Hematopoietic multipotent progenitor cell treated with erythropoietin and hydrocortisone succinate and interleukin-3 and kit ligand, for 4 days (in vitro differentiated cells): ENCODE results near the gene TNPO3.
A peak's percentile ranks its signal among the peaks of the same experiment; 100 is the strongest.

ENCODE experiments used
- DNase-seq: peaks from one replicate; pipeline ENCODE4 v3.0.0-alpha.2; 2015

The TNPO3 gene

DNA sequence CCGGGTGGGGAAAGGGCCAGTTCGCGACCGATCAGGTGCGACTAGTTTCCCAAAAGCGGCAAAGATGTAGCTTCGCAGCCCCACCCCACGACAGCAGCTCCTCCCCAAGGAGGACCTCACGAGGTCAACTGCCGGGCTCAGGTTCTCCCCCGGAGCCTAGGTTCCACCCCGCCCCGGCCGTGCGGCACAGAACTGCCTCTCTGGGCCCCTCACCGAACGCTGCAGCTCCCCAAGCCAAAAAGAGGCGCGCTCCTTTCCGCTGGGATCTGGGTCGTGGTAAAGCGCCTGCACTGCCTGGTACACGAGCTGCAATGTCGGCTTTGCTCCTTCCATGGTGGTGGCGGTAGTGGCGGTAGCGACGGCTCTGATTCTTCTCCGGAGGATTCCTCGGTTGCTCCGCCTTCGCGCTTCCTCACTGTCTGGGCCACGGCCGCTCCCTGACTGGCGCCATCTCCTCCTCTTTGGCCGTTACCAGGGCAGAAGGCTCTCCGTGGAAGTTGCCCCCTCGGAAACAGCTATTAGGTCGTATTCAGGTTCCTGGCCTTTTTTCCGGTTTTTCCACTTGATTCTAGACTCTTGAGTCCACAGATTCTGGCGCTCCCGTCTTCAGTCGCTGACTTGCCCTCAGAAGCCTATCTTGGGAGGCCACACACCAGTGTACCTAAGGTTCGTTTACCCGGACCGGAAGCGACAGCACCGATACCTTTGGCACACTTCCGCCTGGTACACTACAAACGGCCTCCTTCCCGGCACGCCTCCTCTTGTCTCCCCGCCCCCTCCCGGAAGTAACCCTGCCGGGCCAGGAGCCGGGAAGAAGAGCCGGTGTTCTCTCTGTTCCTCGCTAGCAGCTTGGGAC is at the start of gene TNPO3:
TNPO3 (minus strand) TSS at position 674 of the 856 bp plus-strand sequence; CDS start at position 333, 341 bp downstream.
- DNase-seq: peak; percentile 98

DNA sequence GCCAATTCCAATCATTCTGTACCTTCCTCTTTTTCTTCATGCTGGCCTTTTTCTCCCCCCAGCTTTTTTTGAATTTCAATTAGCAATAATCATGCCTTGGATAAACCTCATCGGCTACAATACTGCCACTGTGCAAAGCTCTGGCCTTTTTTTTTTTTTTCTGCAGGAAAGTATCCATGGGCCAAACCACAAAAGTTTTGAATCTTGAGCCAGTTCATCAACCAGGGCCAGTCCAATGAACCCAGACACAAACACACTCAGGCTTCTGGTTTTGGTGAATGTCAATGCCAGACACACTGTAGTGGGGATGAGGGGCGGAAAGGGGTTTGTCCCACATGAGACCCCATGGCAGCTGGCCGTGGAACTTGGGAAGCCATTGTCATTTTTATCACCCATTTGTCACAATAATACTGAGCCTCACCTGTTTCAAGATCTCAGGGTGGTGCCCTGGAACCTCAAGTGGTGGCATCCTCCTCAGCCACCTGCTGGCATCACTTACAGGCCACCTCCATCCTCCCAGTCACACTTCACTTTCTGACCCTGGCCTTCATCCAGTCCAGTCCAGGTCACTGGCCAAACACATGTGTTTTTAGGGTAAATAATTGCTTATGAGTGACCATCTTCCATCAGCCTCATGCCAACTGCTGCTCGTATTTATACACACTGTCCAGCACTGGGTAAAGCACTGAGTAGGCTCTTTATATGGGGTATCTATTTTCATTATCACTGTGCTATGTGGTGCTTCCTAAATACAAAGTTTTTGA is 48.8 kb upstream of the TNPO3 start:
- DNase-seq: no peak

DNA sequence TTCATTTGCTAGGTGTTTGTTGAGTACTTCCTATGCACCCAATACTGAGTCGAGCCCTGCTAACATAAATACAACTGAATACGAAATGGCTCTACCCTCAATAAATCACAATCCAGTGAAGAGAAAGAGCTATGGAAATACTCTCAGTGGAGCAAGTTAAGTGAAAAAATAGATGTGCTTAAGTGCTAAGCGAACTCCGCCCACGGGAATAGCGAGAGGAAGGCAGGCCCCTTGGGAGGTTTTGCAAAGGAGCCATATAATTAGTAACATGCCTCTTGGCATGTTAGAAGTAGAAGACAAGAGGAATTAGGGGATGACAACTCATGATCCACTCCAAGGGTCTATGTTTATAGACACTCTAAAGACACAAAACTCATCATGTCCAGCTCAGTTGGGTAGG is 46.8 kb upstream of the TNPO3 start:
- DNase-seq: no peak

DNA sequence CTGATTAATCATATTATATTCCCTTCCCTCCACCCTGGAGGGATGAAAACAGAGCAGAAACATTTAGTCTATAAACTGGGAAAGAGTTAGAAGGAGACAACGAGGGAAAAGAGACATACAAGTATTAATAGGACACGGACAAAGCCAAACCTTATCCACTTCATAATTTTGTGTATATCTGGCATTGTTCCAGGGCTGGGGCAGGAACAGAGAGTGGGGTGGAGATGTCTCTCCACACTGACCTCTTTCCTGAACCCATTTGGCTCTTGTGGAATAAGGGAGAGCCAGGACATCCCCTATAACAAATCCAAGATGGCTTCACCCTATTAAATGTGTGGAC is 45.9 kb upstream of the TNPO3 start:
- DNase-seq: no peak

DNA sequence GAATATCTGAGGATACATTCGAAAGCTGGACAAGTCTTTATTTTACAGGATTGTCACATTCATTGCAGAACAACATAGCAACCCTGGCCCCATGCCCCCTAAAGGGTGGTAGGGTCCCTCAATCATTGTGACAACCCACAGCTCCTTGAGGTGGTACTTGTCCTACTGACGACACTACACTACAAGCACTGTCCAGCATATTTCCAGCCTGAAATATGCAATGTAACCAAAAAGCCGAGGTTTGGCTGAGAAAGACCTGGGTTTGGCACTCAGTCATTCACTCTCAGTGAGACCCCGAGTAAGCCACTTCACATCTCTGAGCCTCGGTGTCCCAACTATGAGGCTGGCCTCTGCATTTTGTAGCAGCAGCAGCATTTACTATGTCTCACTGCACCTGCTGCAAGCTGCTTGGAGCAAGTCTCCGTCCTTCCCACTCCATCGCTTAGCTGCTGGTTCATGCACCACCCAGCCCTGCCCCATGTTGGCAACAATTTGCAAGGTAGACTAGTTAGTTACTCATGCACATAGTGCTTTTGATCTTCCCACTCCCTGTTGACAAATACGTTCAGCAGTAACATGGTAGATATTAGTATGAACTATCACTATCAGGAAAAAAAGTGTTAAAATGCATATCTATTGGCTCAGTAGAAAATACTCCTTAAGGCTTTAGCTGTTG is 43.6 kb upstream of the TNPO3 start:
- no peak for DNase-seq

DNA sequence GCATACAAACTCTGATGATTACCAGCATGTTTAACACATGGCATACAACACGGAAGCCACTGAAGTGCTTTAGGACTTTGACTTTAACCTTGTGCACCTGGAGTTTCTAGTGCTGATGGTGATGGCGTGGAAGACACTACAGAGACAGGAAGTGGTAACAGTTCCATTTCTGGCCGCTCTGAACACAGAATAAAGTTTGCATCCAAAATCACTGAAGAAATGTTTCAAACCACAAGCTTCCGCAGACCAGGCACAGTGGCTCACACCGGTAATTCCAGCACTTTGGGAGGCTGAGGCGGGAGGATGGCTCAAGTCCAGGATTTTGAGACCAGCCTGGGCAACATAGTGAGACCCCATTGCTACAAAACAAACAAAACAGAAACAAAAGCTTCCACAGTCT is 40.3 kb upstream of the TNPO3 start:
- no peak for DNase-seq

DNA sequence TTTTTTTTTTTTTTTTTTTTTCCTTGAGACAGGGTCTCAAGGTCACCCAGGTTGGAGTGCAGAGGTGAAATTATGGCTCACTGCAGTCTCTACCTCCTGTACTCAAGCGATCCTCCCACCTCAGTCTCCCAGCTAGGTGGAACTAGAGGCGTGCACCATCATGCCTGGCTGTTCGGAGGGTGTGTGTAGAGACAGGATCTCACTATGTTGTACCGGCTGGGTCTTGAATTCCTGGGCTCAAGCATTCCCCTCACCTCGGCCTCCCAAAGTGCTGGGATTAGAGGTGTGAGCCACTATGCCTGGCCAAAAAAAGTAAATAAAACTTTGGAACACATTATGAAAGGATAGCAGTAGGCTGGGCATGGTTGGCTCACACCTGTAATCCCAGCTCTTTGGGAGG is 39.6 kb upstream of the TNPO3 start:
- DNase-seq: no peak

DNA sequence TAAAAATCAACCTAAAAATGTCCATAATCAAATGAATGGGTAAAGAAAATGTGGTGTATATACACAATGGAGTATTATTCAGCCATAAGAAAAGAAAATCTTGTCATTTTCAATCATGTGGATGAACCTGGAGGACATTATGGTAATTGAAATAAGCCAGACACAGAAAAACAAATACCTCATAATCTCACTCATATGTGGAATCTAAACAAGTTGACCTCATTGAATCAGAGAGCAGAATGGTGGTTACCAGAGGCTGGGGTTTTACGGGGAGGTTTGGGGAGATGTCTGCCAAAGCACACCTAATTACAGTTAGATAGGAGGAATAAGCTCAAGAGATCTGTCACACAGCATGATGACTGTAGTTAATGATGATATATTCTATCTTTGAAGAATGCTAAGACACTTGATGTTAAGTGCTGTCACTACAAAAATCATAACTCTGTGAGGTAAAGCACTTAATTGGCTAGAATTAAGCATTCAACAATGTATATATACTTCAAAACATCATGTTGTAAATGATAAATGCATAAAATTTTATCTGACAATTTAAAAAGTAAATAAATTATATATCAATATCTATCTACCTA is 39.1 kb upstream of the TNPO3 start:
- no peak for DNase-seq

DNA sequence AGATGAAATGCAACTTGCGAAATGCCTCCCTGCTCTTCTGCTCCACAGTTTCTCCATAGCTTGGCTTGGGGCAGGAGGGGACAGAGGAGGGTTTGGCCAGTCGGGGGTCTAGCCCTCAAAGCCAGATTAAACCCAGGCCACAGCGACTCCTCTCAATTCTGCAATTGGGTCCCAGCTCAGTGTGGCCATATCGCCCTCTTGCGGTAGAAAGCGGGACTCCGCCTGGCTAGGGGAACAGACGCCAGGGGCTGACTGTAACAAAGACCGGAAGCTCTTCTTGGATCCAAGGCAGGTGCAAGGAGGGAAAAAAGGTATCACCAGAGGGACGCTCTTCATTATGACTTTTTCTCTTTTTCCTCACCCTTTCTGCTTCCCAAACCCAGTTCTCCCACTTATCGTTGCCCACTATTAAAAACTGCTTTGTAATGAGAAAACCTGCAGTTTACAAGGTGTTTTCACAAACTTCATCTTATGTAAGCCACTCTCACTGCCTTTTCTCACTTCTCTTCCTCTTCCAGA is 36.6 kb upstream of the TNPO3 start:
- peak; percentile 90 for DNase-seq

DNA sequence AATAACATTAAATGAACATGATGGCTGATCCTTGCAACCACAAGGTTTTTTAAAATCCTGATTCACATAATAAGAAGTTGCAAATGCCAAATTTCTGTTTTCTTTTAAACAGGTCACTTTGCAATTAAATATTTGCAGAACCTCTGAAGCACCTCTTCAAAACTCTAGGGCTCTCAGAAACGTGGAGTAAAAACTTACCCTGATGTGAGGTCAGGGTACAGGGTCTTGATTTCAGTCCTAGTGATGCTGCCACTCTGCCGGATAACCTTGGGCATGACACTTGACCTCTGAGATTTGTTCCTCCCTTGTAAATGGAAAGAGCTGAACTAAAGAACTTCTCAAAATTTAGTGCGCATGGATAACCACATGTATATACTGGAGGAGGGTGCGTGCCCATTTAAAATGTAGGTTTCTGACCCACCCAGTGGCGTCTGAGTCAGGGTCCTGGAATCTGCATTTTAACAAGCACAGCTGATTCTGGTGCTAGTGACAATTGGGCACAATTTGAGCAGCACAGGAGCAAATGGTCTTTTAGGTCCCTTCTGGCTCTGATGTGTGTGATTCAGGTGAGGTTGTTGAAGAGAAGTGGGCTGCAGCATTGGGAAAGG is 35.5 kb upstream of the TNPO3 start:
- no peak for DNase-seq

DNA sequence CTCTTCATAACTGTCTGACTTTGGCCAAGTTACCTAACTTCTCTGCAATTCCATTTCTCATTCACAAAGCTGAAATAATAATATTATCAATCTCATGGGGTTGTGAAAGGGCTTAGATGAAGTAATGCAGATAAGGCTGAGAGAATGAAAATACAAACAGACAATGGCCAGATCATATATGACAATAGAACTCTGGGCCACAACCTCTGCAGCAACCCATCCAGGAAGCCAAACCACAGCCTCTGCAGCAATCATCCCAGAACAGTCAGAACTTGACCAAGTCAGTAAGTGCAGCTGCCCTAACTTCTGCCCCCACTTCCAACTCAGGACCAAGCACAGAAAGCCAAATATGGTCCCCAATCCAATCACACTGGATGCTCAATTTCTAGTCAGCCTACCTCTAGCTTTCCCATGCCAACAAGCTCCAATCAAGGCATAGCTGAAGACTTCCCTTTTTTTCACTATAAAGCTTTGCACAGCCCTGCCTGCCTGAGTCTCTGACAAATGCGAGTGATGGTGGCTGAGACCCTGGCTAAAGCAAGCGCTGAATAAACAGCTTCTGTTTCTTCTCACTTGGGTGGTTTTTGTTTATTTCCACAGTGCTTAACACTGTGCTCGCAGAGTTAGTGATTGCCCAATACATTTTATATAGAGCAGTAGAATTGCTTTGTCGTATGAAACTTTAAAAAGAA is 34.8 kb upstream of the TNPO3 start:
- DNase-seq: peak; percentile 75

DNA sequence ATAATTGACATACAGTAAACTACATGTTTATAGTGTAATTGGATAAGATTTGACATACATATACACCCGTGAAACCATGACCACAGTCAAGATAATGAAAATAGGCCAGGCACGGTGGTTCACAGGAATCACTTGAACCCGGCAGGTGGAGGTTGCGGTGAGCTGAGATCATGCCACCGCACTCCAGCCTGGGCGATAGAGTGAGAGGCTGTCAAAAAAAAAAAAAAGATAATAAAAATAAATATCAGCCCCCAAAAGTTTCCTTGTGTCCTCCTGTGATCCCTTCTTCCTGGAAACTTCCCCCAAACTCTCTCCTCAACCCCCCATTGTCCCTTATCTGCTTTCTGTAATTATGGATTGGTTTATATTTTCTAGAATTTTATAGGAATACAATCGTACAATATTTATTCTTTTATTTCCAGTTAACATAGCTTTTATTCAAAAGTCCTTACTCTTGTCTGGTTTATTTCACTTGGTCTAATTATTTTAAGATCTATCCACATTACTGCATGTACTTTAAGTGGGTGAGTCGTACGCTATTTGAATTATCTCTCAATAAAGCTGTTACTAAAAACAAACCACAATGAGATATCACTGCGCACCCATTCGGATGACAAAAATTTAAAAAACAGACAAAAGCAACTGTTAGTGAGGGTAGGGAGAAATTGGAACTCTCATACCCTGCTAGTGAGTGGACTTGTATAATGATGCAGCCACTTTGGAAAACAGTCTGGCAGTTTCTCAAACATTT is 30.1 kb upstream of the TNPO3 start:
- peak; percentile 87 for DNase-seq

DNA sequence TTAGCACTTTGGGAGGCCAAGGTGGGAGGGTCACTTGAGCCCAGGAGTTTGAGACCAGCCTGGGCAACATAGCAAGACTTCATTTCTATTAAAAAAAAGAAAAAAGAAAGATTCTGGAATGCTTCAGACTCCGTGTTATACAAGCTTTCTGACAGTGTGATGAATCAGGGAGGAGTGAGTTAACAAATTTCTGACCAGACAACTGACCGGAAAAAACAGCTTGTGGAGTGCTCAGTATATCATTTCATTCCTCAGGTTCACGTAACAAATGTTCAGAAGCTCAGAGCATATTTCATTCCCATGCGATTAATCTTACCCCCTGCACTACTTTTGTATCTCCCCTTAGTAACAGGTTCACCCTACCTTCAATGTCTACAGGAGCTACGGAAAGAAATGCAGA is 28.6 kb upstream of the TNPO3 start:
- no peak for DNase-seq

DNA sequence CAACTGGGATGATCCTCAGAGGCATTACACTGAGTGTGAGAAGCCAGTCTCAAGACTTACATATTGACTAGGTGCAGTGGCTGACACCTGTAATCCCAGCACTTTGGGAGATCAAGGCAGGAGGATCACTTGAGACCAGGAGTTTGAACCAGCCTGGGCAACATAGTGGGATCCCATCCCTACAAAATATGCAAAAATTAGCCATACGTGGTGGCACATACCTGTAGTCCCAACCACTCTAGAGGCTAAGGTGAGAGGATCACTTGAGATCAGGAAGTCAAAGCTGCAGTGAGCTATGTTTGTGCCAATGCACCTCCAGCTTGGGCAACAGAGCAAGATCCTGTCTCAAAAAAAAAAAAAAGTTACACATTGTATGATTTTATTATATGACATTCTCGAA is 23.5 kb upstream of the TNPO3 start:
- no peak for DNase-seq

DNA sequence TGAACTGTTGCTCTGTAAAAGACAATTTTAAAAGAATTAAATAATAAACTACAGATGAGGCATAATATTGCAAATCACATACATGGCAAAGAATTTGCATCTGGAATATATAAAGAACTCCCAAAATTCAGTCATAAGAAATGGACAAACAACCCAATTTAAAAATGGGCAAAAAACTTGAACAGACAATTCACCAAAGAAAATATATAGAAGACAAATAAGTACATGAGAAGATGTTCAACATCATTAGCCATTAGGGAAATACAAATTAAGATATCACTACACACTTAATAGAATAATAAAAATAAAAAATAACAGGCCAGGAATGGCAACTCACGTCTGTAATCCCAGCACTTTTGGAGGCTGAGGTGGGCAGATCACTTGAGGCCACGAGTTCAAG is 22.0 kb upstream of the TNPO3 start:
- DNase-seq: no peak

DNA sequence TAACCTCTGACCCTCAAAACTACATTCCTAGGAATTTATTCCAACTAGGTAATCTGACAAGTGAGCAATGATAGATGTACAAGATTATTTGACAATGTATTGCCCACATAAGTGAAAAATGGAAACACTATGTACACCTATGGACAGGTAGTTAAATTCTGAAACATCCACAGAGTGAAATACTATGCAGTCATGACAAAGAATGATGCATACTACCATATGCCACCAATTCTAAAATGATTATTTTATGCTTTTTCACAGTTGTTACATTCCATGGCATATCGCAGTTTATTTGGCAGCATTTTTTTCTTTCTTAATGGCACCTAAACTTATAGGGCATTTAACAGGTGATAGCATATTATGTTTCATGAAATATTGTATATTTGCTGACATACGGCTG is 20.1 kb upstream of the TNPO3 start:
- DNase-seq: no peak

DNA sequence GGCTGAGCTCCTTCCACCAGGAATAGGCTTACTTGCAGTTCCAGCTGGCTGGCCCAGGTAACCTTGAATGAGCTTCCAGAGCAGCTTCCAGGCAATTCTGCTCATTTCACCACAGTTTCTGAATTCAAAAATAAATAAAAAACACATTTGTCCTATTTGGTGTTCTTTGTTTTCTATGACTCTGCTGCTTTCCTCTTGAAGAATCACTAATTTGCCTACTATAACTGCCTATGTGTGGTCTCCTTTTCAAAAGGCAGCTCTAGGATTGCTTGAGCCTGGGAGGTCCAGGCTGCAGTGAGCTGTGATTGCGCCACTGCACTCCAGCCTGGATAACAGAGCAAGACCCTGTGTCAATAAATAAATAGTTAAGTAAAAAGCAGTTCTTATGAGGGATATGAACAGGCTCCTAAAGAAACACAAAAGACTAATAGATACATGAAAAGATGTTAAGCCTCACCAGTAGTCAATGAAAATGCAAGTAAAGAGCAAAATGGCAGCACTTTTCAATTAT is 19.5 kb upstream of the TNPO3 start:
- DNase-seq: no peak

DNA sequence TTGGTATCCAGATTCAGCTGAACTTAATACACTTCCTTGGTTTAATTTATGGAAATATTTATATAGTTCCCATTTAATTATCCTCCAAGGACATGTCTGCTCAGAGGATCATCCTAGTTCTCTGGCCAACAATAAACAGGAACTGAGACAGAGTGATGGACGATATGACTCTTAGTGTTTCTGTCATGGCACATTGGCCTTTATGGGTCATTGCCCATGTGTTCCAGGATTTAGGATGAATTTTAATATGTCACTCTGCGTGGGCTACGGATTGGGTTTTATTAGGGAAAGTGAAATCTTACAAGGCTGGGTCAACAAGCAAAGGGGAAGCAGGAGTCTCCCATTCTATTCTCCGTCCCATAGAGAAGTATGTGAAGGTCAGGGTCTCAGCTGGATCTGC is 18.8 kb upstream of the TNPO3 start:
- no peak for DNase-seq

DNA sequence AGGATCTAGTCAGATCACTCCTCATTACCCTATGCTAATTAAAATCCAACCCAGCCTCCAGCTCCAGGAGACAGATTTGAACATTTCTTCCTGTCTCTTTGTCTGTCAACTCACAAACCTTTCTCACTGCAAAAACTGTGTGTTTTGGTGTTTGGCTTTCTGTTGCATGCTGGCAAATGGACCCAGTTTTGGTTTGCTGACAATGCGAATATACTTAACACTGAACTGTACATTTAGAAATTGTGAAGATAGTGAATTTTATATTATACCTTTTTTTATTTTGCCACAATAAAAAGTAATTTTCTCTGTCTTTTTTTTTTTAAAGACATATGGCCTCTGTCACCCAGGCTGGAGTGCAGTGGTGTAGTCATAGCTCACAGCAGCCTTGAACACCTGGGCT is 18.3 kb upstream of the TNPO3 start:
- DNase-seq: no peak

DNA sequence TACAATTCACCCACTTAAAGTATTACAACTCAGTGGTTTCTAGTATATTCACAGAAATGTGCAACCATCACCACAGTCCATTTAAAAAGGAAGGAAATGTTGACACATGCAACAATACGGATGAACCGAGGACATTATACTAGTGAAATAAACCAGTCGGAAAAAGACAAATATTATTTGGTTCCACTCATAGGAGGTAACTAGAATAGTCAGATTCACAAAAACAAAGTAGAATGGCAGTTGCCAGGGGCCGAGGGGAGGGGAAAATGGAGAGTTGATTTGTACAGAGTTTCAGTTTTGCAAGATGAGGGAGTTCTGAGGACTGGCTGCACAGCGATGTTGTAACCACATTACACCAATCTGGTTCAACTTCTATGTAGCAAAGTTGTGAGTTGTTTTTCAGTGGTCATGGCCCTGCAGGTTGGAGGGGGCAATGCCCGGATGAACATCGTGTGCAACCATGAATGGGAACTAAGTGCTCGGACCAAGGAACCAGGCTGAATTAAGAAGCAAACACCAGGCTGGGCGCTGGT is 17.6 kb upstream of the TNPO3 start:
- peak; percentile 73 for DNase-seq

DNA sequence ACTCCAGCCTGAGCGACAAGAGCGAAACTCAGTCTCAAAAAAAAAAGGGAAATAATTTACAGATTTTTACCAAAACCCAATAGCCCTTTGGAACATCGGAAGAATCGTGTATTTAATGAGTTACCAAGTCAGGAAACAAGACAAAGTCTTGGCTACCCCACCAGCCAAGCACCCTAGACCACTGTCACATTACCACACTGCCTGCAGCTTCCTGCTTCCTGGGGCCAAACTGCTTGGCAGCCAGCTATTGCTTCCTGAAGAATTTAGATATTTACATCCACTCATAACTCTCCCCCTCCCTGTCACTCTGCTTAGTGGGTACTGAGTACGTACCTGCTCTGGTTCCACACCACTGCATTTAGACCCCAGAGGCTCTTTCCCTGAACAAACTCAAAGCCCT is 14.1 kb upstream of the TNPO3 start:
- DNase-seq: peak; percentile 62
